Peyer's patch (tissue), 4 donors: Measurements from ENCODE around the gene RFWD3. TPM values are rescaled to one million over a fixed set of nuclear protein-coding genes. Genes with fewer than 3 reads are reported as not detected.
A peak's percentile ranks its signal among the peaks of the same experiment; 100 is the strongest.

Experiments used
- DNase-seq, 3 donors: peaks; one replicate each; pipeline ENCODE4 v3.0.0-alpha.2; 2017 to 2019
- H3K27ac ChIP-seq, 4 donors: fragments of 200-600 bp; sonication (generic); one replicate each; pipeline ENCODE4 v1.5.1; 2016 to 2019
- H3K27me3 ChIP-seq, 2 donors: fragments of 200-600 bp; sonication (generic); one replicate each; pipeline ENCODE4 v1.5.1; 2019
- H3K36me3 ChIP-seq, 3 donors: fragments of 200-600 bp; sonication (generic); one replicate each; pipeline ENCODE4 v1.5.1; 2016 to 2019
- H3K4me1 ChIP-seq, 4 donors: fragments of 200-600 bp; sonication (generic); one replicate each; pipeline ENCODE4 v1.5.1; 2016 to 2019
- H3K4me3 ChIP-seq, 4 donors: fragments of 200-600 bp; sonication (generic); 1 replicate in 3 of 4; 2 replicates in 1 of 4; pipeline ENCODE4 v1.5.1; 2016 to 2019; ENCODE audit warnings: mild to moderate bottlenecking in 1 of 4
- H3K9me3 ChIP-seq, 4 donors: fragments of 200-600 bp; sonication (generic); one replicate each; pipeline ENCODE4 v1.5.1; 2016 to 2019; ENCODE audit warnings: mild to moderate bottlenecking in 1 of 4
- POLR2A ChIP-seq, 2 donors: fragments of 450-650 bp; IDR thresholded peaks; one replicate each; pipeline ENCODE4 v1.5.1; 2017; ENCODE audit warnings: antibody characterized with exemption in 2 of 2, mild to moderate bottlenecking in 2 of 2, moderate library complexity in 2 of 2
- total RNA-seq, 4 donors: library from RNA; depleted of rRNA; stranded (reverse); fragments of >200 nt; gene quantifications; one replicate each; pipeline ENCODE4 v1.1.0, GENCODE V29; 2016
- TF ChIP-seq, protein P1 (sequence below), 6 experiments: fragments of 450-650 bp in 4 of 6; fragments of 200-600 bp in 2 of 6; sonication (generic) in 1 of 6; IDR thresholded peaks; one replicate each; pipeline ENCODE4 v1.5.1; 2017 to 2019; ENCODE audit warnings: antibody characterized with exemption in 6 of 6, mild to moderate bottlenecking in 3 of 6, moderate library complexity in 1 of 6

The RFWD3 gene
- total RNA-seq, 4 donors from 2014 or later, result 13.7 to 33.8 (median 23.8) TPM

DNA sequence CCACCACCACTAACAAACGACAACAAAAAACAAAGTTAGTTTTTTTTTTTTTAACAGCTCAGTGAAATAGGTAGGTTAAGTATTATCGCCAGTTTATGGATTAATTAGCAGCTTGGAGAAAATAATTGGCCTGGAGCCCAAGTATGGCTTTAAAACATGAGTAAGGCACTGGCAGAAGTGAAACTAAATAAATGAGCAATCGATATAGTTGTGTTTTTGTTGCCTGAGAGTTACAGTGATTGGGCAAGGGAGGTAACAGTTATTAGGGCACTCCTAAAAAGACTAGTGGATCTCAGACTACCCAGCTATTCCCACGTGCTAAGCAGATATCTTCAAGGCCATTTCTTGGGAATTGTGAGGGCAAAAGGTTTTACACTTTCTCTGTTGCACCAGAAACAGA is 31.5 kb upstream of the RFWD3 start:
- Histone ChIP-seq H3K4me3 (peak overlapping the region in 2 of 4 donors; percentile 21 to 35), H3K4me1 (peaks cover 0 to 32% (median 5%) of the 10 kb centered on the region in 4 donors), H3K27me3 (no peaks in the 10 kb centered on the region), H3K36me3 (peaks cover 0 to 19% (median 0%) of the 10 kb centered on the region in 3 donors), H3K27ac (peak overlapping the region in 3 of 4 donors; percentile 12 to 74 (median 44)), H3K9me3 (no peaks in the 10 kb centered on the region)
- no peak for DNase-seq
- no peak for TF ChIP-seq POLR2A (IDR thresholded peaks at IDR 0.05)
- TF ChIP-seq, protein P1, sequence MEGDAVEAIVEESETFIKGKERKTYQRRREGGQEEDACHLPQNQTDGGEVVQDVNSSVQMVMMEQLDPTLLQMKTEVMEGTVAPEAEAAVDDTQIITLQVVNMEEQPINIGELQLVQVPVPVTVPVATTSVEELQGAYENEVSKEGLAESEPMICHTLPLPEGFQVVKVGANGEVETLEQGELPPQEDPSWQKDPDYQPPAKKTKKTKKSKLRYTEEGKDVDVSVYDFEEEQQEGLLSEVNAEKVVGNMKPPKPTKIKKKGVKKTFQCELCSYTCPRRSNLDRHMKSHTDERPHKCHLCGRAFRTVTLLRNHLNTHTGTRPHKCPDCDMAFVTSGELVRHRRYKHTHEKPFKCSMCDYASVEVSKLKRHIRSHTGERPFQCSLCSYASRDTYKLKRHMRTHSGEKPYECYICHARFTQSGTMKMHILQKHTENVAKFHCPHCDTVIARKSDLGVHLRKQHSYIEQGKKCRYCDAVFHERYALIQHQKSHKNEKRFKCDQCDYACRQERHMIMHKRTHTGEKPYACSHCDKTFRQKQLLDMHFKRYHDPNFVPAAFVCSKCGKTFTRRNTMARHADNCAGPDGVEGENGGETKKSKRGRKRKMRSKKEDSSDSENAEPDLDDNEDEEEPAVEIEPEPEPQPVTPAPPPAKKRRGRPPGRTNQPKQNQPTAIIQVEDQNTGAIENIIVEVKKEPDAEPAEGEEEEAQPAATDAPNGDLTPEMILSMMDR (IDR thresholded peaks at IDR 0.05), result no peak

DNA sequence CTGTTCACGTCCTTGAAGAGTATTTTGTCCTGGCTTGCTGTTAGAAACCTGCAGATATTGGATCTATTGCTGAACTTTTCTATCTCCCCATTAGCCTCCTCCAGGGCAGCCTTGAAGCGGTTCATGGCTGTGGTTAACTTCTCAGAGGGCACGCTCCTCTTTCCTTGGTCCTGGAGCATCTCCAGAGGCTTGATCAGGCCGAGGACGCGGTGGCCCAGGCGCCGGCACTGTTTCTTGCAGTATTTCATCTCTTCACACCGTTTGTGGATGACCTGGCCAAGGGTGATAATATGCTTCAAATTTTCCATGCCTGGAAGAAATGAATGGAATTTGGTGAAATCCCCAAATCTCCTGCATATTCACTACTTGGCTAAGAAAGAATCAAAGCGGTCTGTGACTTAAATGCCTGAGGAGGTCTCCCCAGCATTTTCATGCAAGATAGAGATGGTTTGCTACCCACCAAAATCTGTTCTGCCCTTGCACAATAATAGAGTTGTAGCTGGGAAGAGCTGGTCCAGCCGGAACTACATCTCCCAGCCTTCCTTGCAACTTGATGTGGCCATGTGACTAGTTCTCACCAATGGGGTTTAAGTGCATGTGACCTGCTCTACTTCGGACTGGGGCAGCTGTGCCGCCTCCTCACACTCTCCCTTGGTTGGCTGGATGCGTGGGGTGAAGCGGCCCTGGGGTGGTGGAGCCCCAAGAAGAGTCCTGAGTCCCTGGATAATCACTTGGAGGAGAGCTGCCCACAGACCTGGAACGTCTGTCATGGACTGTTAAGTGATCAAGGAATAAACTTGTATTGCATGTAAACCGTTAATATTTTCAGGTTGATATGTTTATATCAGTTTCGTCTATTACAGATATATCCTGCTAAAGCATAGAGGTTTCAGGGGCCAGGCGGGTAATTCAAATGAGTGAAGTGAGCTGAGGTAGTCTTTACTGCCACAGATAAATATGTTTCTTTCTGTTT is 29.1 kb upstream of the RFWD3 start:
- H3K9me3 ChIP-seq, result no peaks in the 10 kb centered on the region
- peak; percentile 27 to 44 for TF ChIP-seq POLR2A (IDR thresholded peaks at IDR 0.05)
- TF ChIP-seq, protein P1 (IDR thresholded peaks at IDR 0.05), result no peak
- peak overlapping the region; percentile 17 to 32 (median 20) for H3K27ac ChIP-seq
- peaks cover 0 to 39% (median 0%) of the 10 kb centered on the region in 3 donors for H3K36me3 ChIP-seq
- H3K27me3 ChIP-seq, result no peaks in the 10 kb centered on the region
- peaks cover 0 to 26% (median 5%) of the 10 kb centered on the region in 4 donors for H3K4me1 ChIP-seq
- H3K4me3 ChIP-seq, result peak overlapping the region; percentile 15 to 43 (median 28)
- DNase-seq, result peak; percentile 82 to 92 (median 85)

DNA sequence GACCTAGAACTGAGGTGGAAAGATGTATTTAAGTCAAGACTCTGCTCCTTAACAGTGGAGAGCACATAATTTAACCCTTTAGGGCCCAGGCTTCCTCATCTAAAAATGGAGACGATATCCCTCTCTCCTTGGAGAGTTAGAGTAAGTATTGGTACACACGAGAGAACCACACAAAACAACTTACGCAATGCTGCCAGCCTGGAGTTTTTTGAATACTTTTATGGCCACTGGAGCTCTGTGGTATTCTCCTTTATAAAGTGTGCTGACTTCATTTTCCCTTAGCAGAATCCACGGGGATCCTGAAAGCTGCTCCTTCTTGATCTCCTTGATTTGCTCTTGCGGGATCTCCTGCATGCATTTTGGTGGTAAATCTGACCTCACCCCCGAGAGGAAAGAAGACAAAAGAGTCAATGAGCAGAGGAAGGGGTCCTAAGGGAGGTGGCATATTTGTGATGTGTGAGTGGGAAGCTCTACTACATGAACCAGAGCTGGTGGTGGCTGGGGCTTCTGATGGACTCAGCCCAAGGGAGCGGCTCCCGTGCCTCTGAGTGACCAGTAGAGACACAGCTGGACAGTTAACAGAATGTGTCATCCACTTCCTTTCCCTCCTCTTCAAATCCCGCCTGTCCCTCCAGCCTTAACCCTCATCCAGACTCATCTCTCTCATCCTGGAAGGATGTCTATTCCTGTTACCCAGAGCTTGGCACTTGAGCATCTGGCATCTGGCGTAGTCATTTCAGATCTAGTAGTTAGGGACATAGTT is 24.6 kb upstream of the RFWD3 start:
- no peak for DNase-seq
- Histone ChIP-seq H3K4me3 (no peak overlapping the region), H3K9me3 (no peaks in the 10 kb centered on the region), H3K27ac (no peak overlapping the region), H3K36me3 (peaks cover 0 to 68% (median 0%) of the 10 kb centered on the region in 3 donors), H3K4me1 (peaks cover 0 to 1% (median 0%) of the 10 kb centered on the region in 4 donors), H3K27me3 (no peaks in the 10 kb centered on the region)
- TF ChIP-seq, protein P1 (IDR thresholded peaks at IDR 0.05), result no peak
- TF ChIP-seq POLR2A (IDR thresholded peaks at IDR 0.05), result no peak

DNA sequence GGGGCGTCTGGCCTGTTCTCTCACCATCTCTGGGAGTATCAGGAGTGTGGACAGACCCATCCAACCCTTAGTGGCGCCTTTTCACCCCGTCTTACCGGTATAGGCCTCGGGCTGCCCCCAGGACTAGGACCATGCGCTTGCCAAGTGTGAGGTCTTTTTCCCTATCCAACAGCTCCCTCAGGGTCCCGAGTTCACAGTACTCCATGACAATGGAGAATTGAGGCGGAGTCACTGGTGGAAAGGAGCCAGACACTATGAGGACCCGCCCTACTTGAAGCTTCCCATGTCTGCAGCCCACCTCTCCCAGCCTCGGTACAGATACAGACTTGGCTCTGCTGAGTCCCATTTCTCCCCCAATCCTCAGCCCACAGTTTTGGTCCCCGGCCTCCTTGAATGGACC is 15.9 kb upstream of the RFWD3 start:
- H3K27ac ChIP-seq, result no peak overlapping the region
- no peak overlapping the region for H3K4me3 ChIP-seq
- no peak for DNase-seq
- no peaks in the 10 kb centered on the region for H3K27me3 ChIP-seq
- TF ChIP-seq, protein P1 (IDR thresholded peaks at IDR 0.05), result no peak
- no peak for TF ChIP-seq POLR2A (IDR thresholded peaks at IDR 0.05)
- no peaks in the 10 kb centered on the region for H3K9me3 ChIP-seq
- peaks cover 0 to 59% (median 0%) of the 10 kb centered on the region in 3 donors for H3K36me3 ChIP-seq
- no peaks in the 10 kb centered on the region for H3K4me1 ChIP-seq

DNA sequence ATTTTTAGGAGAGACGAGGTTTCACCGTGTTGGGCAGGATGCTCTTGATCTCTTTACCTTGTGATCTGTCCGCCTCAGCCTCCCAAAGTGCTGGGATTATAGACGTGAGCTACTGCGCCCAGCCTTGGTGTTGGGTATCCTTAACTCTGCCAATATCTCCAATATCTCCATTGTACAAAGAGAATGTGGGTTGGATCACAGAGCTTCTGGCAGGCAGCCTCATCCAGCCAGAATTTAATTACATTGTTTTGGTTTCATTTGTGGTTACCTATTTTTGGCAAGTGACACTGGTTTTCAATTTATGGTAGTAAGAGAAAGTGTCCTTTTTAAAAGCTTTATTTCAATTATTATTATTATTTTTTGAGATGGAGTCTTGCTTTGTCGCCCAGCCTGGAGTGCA is 14.0 kb upstream of the RFWD3 start:
- H3K36me3 ChIP-seq, result peaks cover 0 to 71% (median 0%) of the 10 kb centered on the region in 3 donors
- H3K27me3 ChIP-seq, result no peaks in the 10 kb centered on the region
- no peak for DNase-seq
- no peak overlapping the region for H3K27ac ChIP-seq
- H3K9me3 ChIP-seq, result no peaks in the 10 kb centered on the region
- H3K4me1 ChIP-seq, result no peaks in the 10 kb centered on the region
- TF ChIP-seq POLR2A (IDR thresholded peaks at IDR 0.05), result no peak
- TF ChIP-seq, protein P1 (IDR thresholded peaks at IDR 0.05), result no peak
- no peak overlapping the region for H3K4me3 ChIP-seq
